ENCODE measurements around the gene SKA2.
"Not testable (repeated sequence)": the region's sequence is repeated elsewhere in the genome, so short reads cannot be mapped to it uniquely, and the experiment has no call there.

The SKA2 gene

GRCh38 chr17:59151006-59151405 lies 4.0 kb downstream of the SKA2 start:
- no peak for DNase-seq

- DNase-seq: no peak
Measured at GRCh38 chr17:59149841-59150511, 5.0 kb downstream of the SKA2 start.

GRCh38 chr17:59149051-59149450 lies 5.9 kb downstream of the SKA2 start:
- no peak for DNase-seq

- no peak for DNase-seq
Measured at GRCh38 chr17:59145571-59146096, 9.4 kb downstream of the SKA2 start.

- DNase-seq: no peak
Measured at GRCh38 chr17:59141860-59142259, 13.1 kb downstream of the SKA2 start.

- DNase-seq: no peak
Measured at GRCh38 chr17:59139939-59140338, 15.0 kb downstream of the SKA2 start.

DNA sequence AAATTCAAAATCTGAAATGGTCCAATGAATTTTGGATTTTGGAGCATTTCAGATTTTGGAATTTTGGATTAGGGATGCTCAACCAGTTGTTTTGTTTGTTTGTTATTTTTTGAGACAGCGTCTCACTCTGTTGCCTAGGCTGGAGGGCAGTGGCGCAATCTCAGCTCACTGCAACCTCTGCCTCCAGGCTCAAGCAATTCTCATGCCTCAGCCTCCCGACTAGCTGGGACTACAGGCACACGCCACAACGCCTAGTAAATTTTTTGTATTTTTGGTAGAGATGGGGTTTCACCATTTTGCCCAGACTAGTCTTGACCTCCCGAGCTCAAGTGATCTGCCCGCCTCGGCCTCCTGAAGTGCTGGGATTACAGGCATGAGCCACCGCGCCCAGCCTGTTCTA lies 16.6 kb downstream of the SKA2 start:
- not testable (repeated sequence) for DNase-seq

DNA sequence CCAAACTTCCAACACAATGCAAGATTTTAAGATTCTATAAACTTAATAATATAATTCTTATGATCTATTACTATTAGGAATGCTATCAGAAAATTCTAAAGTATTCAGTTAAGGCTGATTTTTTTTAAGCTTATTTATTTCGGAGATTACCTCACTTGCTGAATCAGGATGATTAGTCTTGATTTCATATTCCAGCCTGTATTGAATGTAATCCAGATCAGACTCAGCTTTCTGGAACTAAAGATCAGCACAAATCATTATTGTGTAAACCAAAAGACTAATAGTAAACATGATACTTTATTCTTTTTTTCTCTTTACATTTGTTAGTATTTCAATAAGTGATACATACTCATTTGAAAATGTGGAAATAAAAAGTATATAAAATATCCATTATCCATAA lies 23.9 kb downstream of the SKA2 start:
- no peak for DNase-seq

GRCh38 chr17:59129814-59130213 lies 25.2 kb downstream of the SKA2 start:
- DNase-seq: no peak

DNA sequence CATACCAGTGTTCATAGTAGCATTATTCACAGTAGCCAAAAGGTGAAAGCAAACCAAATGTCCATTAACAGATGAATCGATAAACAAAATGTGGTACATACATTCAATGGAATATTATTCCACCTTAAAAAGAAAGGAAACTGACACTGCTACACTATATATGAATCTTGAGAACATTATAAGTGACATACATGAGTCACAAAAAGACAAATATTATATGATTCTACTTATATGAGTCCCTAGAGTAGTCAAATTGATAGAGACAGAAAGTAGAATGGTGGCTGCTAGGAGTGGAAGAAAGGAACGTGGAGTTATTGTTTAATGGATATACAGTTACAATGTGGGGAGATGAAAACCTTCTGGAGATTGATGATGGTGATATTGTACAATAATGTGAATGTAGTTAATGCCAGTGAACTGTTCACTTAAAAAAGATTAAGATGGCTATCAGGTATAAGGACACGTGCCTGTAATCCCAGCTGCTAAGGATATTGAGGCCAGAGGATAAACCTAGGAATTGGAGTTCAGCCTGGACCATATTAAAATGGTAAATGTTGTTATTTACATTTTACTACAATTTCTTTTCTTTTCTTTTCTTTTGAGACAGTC lies 28.1 kb downstream of the SKA2 start:
- DNase-seq: no peak

DNA sequence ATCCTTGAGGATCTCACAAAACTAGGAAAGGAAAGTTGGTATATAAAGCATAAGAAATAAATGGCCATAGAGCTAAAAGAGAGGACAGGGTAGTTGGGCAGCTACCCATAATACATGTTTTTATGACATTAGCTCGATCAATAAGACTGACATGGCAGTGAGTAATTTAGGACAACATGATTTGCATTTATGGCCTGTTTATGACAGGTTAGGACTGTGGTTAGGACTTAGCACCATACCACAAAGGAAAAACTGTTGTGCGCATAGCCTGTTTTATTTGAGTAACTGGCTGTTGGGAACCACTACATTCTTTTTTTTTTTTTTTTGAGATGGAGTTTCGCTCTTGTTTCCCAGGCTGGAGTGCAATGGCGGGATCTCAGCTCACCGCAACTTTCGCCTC lies 30.3 kb downstream of the SKA2 start:
- DNase-seq: no peak

DNA sequence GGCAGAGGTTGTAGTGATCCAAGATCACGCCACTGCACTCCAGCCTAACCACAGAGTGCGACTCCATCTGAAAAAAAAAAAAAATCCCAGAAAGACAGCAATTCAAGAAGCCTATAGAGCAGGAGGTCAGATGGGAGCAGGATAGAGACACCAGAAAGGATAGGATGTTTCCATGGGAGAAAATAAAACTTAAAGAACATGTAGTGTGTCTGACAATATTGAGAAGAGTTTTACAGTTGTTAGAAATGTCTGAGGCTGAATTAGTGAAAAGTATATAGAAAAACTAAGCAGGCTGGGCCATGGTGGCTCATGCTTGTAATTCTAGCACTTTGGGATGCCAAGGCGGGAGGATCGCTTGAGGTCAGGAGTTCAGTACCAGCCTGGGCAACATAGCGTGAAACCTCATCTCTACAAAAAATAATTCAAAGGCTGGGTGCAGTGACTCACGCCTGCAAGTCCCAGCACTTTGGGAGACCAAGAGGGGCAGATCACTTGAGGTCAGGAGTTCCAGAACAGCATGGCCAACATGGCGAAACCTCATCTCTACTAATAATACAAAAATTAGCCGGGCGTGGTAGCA lies 33.0 kb downstream of the SKA2 start:
- no peak for DNase-seq

GRCh38 chr17:59115474-59115873 lies 39.5 kb downstream of the SKA2 start:
- no peak for DNase-seq

DNA sequence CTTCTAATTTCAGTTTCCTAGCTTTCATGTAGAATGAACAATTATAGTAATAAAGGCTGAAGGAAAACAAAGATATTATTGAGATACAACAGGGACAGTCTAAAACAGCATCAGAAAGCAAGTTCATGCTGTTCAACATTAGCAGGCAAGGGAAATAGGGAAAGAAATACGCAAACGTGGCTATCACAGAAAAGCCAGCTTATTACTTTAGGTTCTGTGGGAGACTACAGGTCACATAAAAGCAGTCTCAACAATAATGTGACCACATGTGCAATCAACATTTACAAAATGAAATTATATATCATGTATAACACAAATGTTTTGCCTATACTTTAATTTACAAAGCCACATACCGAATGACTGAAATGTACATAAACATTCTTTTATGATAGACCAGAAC lies 43.4 kb downstream of the SKA2 start:
- no peak for DNase-seq

GRCh38 chr17:59110973-59111372 lies 44.0 kb downstream of the SKA2 start:
- no peak for DNase-seq

DNA sequence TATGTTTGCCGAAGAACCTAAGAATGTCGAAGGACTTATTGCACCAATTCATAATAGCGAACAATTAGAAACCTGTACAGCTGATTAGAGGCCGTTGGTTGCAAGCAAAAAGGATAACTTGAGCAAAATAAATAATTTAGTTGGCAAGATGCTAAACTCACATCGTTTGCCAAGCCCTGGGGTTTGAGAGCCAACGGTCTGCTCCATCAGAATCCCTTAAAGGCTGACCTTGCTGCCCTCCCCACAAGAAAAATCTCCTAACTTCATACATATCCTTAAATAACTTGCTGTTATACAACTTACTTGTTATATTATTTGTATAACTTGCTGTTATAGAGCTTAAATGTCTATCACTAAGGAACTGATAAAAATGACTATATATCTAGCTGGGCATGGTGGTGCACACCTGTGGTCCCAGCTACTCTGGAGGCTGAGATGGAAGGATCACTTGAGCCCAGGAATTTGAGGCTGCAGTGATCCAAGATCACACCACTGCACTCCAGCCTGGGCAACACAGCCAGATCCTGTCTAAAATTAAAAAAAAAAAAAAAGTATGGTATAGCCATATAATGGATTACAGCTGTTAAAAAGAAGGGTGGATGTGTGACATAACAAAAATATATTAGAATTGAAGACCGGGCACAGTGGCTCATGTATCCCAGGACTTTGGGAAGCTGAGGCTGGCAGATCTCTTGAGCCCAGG lies 46.4 kb downstream of the SKA2 start:
- no peak for DNase-seq

GRCh38 chr17:59107306-59107670 lies 47.7 kb downstream of the SKA2 start:
- DNase-seq: peak; percentile 57

DNA sequence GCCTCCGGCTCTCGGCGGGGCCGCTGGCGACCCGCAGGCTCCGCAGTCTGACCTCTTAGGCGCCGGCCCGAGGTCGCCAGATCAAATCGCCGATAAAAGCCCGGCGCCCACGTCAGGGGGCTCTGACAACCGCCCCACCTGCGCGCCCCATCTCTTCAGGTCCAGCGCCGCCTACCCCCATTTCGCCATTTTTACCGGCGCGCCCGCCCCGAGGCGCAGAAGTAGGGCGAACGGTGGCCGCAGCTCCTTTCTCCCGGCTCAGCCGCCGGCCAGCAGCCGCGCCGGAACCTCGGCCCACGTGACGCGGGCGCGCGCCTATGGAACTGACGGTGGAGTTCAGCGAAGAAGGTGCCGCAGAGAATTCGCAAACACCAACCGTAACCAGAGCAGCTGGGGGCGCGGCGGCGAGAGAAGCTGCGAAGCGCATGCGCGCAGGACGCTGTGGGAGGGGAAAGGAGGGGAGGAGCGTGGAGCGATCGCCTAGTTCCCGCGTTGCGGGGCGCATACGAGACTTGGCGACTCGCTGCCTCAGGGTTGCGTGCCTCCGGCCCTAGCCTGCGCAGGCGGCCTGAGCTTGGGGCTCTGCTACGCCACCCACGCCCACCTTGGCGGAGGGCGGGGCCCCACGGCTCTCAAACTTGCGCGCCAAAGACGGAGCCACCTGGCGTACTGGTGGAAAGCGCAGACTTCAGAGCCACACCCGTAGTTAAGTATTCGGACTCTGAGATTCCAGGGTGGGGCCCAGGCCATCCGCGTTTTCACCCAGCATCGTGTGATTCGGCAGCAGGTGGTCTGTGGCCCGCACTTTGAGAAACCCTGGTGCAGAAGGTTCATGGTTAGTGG lies 48.3 kb downstream of the SKA2 start, which contains the start of gene TRIM37:
TSS of gene TRIM37 (minus strand) at position 418 of the 843 bp plus-strand sequence. CDS start 419 bp downstream, outside the sequence.
- peak; percentile 98 for DNase-seq

- peak; percentile 58 for DNase-seq
Measured at GRCh38 chr17:59105852-59106462, 49.0 kb downstream of the SKA2 start.

DNA sequence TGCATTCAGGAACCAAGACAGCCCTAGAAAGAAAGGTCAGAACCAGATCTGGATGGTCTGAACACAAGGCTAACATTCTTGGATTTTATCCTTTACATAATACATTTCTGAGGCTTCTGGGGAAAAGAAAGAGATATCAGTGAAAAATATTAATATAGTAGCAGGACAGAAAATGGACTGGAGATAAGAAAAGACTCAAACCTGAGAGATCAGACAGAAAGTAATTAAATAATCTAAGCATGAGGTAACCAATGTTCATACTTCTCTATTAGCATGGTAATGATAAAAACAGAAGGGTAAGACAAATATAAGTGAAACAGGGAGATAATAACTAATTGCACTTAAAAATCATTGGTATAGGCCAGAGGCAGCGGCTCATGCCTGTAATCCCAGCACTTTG lies 53.8 kb downstream of the SKA2 start:
- no peak for DNase-seq

DNA sequence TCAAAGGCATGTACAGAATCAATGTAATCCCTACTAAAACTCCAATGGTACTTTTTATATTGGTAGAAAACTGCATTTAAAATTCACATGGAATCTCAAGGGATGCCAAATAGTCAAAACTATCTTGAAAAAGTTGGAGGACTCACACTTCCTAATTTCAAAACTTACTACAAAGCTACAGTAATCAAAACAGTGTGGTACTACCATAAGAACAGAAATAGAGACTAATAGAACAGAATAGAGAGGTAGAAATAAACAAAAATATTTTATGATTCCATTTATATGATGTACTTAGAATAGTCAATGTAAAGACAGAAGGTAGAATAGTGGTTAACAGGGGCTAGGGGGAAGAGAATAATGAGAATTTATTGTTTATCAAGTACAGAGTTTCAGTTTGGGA lies 57.1 kb downstream of the SKA2 start:
- no peak for DNase-seq

- no peak for DNase-seq
Measured at GRCh38 chr17:59094861-59095530, 60.0 kb downstream of the SKA2 start.
